Activated T-helper 1 cell treated with anti-CD3 and anti-CD28 coated beads, Interleukin-12 subunit alpha, Interleukin-12 subunit beta, Interleukin-2, Interleukin-4 antibody, amounts not matched to agents 30 ng/mL and 10 ng/mL and 1 ng/mL, durations not matched to agents 14 hours and 24 hours and 36 hours (primary cell): Measurements from ENCODE around the gene ASB3. TPM values are rescaled to one million over a fixed set of nuclear protein-coding genes. Genes with fewer than 3 reads are reported as not detected.
A peak's percentile ranks its signal among the peaks of the same experiment; 100 is the strongest.

Source experiments
- DNase-seq: peaks from one replicate; pipeline ENCODE4 v3.0.0; 2021; ENCODE audit warnings: low spot score
- H3K27ac Mint-ChIP-seq: one replicate; pipeline ENCODE4 v1.8.0; 2021; ENCODE audit warnings: mild to moderate bottlenecking, mixed read lengths
- H3K27me3 Mint-ChIP-seq: one replicate; pipeline ENCODE4 v1.8.0; 2022; ENCODE audit warnings: mild to moderate bottlenecking, moderate library complexity, mixed read lengths; ENCODE audit not compliant: insufficient read depth
- H3K36me3 Mint-ChIP-seq: one replicate; pipeline ENCODE4 v1.8.0; 2021; ENCODE audit warnings: low read depth, mixed read lengths
- H3K4me1 Mint-ChIP-seq: one replicate; pipeline ENCODE4 v1.8.0; 2021; ENCODE audit warnings: low read depth, mixed read lengths
- H3K4me3 Mint-ChIP-seq: one replicate; pipeline ENCODE4 v1.8.0; 2021; ENCODE audit warnings: mild to moderate bottlenecking, moderate library complexity, mixed read lengths
- H3K9me3 Mint-ChIP-seq: one replicate; pipeline ENCODE4 v1.8.0; 2021; ENCODE audit warnings: mixed read lengths
- intact Hi-C: fragments of 100-400 bp; cut with micrococcal nuclease; formaldehyde crosslinking; loops from one replicate; pipeline ENCODE4 v1.15.1; 2024
- total RNA-seq: library from RNA; stranded (reverse); gene quantifications from 2 replicates; pipeline ENCODE4 v1.2.3, GENCODE V29; 2022

The ASB3 gene
- total RNA-seq, 1 donor from 2014 or later, result 21.5 TPM

DNA sequence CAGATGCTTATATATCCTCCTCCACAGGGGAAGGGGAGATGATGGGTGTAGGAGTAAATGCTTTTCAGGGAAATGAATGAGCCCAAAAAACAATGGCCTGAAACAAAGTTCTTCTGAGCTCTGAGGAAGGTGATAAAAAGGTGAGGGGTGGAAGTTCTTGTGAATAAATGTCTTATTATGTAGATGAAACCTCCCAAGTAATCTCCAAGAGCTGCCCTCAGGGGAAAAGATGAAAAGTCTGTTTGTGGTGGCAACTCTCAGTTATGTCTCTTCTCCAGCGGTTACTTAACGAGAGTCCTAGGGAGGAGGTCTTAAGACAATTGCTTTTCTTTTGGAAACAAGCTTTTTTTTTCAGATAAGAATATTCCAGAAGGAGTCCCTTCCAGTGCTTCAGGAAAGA, 134.6 kb downstream of the ASB3 start:
- H3K27ac Mint-ChIP-seq, result no peak overlapping the region
- intact Hi-C loops, result no loop called here
- no peaks in the 10 kb centered on the region for H3K4me1 Mint-ChIP-seq
- no peaks in the 10 kb centered on the region for H3K36me3 Mint-ChIP-seq
- H3K27me3 Mint-ChIP-seq, result no peaks in the 10 kb centered on the region
- no peak overlapping the region for H3K4me3 Mint-ChIP-seq
- DNase-seq, result no peak
- no peaks in the 10 kb centered on the region for H3K9me3 Mint-ChIP-seq

DNA sequence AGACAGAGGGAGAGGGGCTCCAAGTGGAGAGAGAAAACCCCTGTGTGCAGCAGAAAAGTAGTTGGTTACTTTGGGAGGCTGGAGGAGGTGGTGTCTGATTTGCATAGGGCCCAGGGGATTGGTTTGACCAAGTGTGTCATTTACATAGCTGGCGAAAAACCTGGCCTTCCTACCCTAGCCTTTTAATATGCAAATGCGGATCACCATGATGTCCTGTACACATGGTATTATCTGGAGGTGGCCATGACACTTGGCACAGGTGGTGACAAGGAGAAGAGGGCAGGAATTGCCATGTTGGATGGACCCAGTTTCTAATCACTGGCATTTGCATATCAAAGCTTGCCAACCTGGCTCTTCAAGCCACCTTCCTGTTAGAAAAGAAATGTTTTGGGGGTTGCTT, 140.0 kb downstream of the ASB3 start:
- DNase-seq, result no peak
- Mint-ChIP-seq H3K27ac (no peak overlapping the region), H3K27me3 (no peaks in the 10 kb centered on the region), H3K4me1 (no peaks in the 10 kb centered on the region), H3K4me3 (no peak overlapping the region), H3K36me3 (no peaks in the 10 kb centered on the region), H3K9me3 (no peaks in the 10 kb centered on the region)
- intact Hi-C loops, result no loop called here

DNA sequence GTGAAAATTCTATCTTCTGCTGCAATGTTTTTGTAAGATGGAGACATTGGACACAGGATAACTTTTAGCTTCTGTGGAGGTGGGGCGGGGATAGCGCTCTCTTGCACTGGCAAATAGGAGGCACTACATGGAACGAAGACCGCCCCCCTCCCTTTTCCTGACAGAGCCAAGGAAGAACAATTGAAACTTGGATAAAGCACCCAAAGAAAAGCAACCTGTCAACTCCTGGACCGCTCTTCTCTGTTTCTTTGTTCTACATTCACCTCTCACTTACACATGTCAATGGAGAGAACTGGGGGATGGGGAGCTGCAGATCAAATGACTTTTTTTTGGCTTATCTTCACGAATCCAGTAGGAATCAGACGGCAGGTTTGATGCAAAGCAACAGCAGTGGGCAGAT, 145.5 kb downstream of the ASB3 start:
- H3K4me1 Mint-ChIP-seq, result no peaks in the 10 kb centered on the region
- H3K9me3 Mint-ChIP-seq, result no peaks in the 10 kb centered on the region
- H3K27me3 Mint-ChIP-seq, result peaks cover 2% of the 10 kb centered on the region
- H3K36me3 Mint-ChIP-seq, result no peaks in the 10 kb centered on the region
- no peak overlapping the region for H3K27ac Mint-ChIP-seq
- intact Hi-C loops, result no loop called here
- DNase-seq, result no peak
- H3K4me3 Mint-ChIP-seq, result no peak overlapping the region

DNA sequence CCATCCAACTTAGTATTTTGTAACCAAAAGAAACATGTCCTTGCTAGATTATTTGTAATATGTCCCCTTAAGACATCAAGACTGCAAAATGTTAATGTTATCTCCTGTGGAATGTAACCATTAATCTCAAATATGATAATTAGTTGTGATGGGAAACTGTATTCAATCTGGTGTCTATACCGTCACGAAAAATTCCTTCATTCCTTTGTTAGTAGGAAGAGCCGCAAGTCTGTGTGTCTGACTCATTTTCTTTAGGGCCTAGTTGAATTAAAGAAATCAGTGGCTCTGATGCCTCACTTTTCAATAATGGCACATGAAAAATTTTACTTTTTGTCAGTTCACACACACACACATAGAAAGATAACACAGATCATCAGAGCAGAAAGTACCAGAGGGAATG, 146.3 kb downstream of the ASB3 start:
- no peaks in the 10 kb centered on the region for H3K4me1 Mint-ChIP-seq
- intact Hi-C loops, result no loop called here
- no peak overlapping the region for H3K4me3 Mint-ChIP-seq
- no peak for DNase-seq
- H3K27me3 Mint-ChIP-seq, result peaks cover 2% of the 10 kb centered on the region
- no peaks in the 10 kb centered on the region for H3K9me3 Mint-ChIP-seq
- no peak overlapping the region for H3K27ac Mint-ChIP-seq
- no peaks in the 10 kb centered on the region for H3K36me3 Mint-ChIP-seq

GRCh38 chr2:53636596-53636995, 150.2 kb downstream of the ASB3 start:
- no peak overlapping the region for H3K27ac Mint-ChIP-seq
- DNase-seq, result no peak

GRCh38 chr2:53636109-53636508, 150.6 kb downstream of the ASB3 start:
- no peak for DNase-seq
- H3K27me3 Mint-ChIP-seq, result peaks cover 2% of the 10 kb centered on the region
- H3K9me3 Mint-ChIP-seq, result no peaks in the 10 kb centered on the region
- H3K27ac Mint-ChIP-seq, result no peak overlapping the region
- H3K4me1 Mint-ChIP-seq, result no peaks in the 10 kb centered on the region
- H3K36me3 Mint-ChIP-seq, result no peaks in the 10 kb centered on the region
- no peak overlapping the region for H3K4me3 Mint-ChIP-seq
- intact Hi-C loops, result no loop called here

More at GRCh38 chr2:53636596-53636995, 150.2 kb downstream of the ASB3 start:
- H3K4me3 Mint-ChIP-seq, result no peak overlapping the region
- intact Hi-C loops, result no loop called here
- H3K9me3 Mint-ChIP-seq, result no peaks in the 10 kb centered on the region
- no peaks in the 10 kb centered on the region for H3K36me3 Mint-ChIP-seq
- peaks cover 2% of the 10 kb centered on the region for H3K27me3 Mint-ChIP-seq
- H3K4me1 Mint-ChIP-seq, result no peaks in the 10 kb centered on the region

DNA sequence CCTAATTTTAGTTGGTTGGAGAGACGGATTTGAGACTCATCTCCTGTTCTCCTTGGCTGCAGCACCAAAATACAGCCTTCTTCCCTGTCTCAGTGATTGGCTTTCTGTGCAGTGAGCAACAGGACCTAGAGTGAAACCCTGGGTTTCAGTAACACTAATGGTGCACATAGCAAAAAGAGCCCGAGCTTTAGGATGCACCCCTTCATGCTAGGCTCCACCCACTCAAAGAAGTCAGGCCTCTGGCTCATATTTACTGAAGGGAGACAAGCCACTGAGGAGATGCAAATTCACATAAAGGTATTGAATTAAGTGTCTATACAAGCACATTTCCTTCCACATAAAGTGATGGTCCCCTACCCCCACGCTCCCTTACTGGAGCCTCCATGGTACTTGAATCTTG, 151.1 kb downstream of the ASB3 start:
- Mint-ChIP-seq H3K9me3 (no peaks in the 10 kb centered on the region), H3K27ac (no peak overlapping the region), H3K27me3 (peaks cover 2% of the 10 kb centered on the region), H3K4me1 (no peaks in the 10 kb centered on the region), H3K4me3 (no peak overlapping the region), H3K36me3 (no peaks in the 10 kb centered on the region)
- DNase-seq, result no peak
- intact Hi-C loops, result no loop called here

- Mint-ChIP-seq H3K27me3 (peaks cover 2% of the 10 kb centered on the region), H3K27ac (no peak overlapping the region), H3K36me3 (no peaks in the 10 kb centered on the region), H3K4me3 (no peak overlapping the region), H3K4me1 (no peaks in the 10 kb centered on the region), H3K9me3 (no peaks in the 10 kb centered on the region)
- intact Hi-C loops, result no loop called here
- DNase-seq, result no peak
Measured at GRCh38 chr2:53633441-53633840, 153.3 kb downstream of the ASB3 start.

GRCh38 chr2:53632714-53633113, 154.0 kb downstream of the ASB3 start:
- Mint-ChIP-seq H3K27ac (no peak overlapping the region), H3K27me3 (no peaks in the 10 kb centered on the region), H3K4me3 (no peak overlapping the region), H3K4me1 (no peaks in the 10 kb centered on the region), H3K9me3 (no peaks in the 10 kb centered on the region), H3K36me3 (no peaks in the 10 kb centered on the region)
- intact Hi-C loops, result no loop called here
- no peak for DNase-seq

GRCh38 chr2:53632126-53632460, 154.7 kb downstream of the ASB3 start:
- Mint-ChIP-seq H3K36me3 (no peaks in the 10 kb centered on the region), H3K9me3 (no peaks in the 10 kb centered on the region), H3K4me1 (no peaks in the 10 kb centered on the region), H3K27me3 (no peaks in the 10 kb centered on the region), H3K4me3 (no peak overlapping the region), H3K27ac (no peak overlapping the region)
- intact Hi-C loops, result no loop called here
- no peak for DNase-seq

GRCh38 chr2:53631313-53632125, 155.2 kb downstream of the ASB3 start:
- Mint-ChIP-seq H3K9me3 (no peaks in the 10 kb centered on the region), H3K36me3 (no peaks in the 10 kb centered on the region), H3K4me3 (no peak overlapping the region), H3K27ac (peak overlapping the region; percentile 36), H3K4me1 (no peaks in the 10 kb centered on the region), H3K27me3 (peaks cover 1% of the 10 kb centered on the region)
- no peak for DNase-seq
- intact Hi-C loops, result no loop called here

GRCh38 chr2:53630026-53630606, 156.6 kb downstream of the ASB3 start:
- Mint-ChIP-seq H3K9me3 (no peaks in the 10 kb centered on the region), H3K4me3 (no peak overlapping the region), H3K27ac (no peak overlapping the region), H3K36me3 (no peaks in the 10 kb centered on the region), H3K4me1 (no peaks in the 10 kb centered on the region), H3K27me3 (peaks cover 2% of the 10 kb centered on the region)
- DNase-seq, result no peak
- intact Hi-C loops, result no loop called here

- intact Hi-C loops, result no loop called here
- no peak overlapping the region for H3K27ac Mint-ChIP-seq
- H3K4me1 Mint-ChIP-seq, result no peaks in the 10 kb centered on the region
- DNase-seq, result no peak
- H3K9me3 Mint-ChIP-seq, result no peaks in the 10 kb centered on the region
- H3K4me3 Mint-ChIP-seq, result no peak overlapping the region
- H3K27me3 Mint-ChIP-seq, result peaks cover 2% of the 10 kb centered on the region
- no peaks in the 10 kb centered on the region for H3K36me3 Mint-ChIP-seq
Measured at GRCh38 chr2:53629501-53629900, 157.3 kb downstream of the ASB3 start.

DNA sequence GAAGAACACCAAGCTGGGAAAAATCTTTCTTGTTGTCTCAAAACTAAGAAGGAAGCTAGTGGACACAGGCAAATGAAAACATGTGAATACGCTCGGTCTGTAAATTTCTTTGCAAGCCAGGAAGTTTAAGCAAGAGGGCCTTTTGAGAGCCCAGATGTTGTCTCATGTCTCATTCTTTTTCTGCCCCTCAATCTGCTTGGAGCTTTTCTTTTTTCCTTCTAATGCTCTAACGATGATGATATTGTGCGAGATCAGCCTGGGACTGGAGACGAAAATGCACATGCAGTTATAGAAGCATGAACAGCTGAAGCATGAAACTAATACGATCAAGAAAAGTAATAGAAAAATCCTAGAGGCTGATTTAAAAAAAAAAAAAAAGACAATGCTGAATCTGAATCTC, 157.8 kb downstream of the ASB3 start:
- Mint-ChIP-seq H3K27me3 (peaks cover 2% of the 10 kb centered on the region), H3K4me3 (no peak overlapping the region), H3K27ac (no peak overlapping the region), H3K36me3 (no peaks in the 10 kb centered on the region), H3K4me1 (no peaks in the 10 kb centered on the region), H3K9me3 (no peaks in the 10 kb centered on the region)
- no peak for DNase-seq
- intact Hi-C loops, result no loop called here
